HT-29 (cell line): ENCODE data around the gene NTRK2. TPM values are rescaled to one million over a fixed set of nuclear protein-coding genes. Genes with fewer than 3 reads are reported as not detected.

Experiments
- DNase-seq: peaks from one replicate; pipeline ENCODE4 v3.0.0-alpha.2; 2015; ENCODE audit warnings: low spot score
- total RNA-seq: library from RNA; depleted of rRNA; stranded (reverse); fragments of >200 nt; shearing (Covaris generic); gene quantifications from 2 replicates; pipeline ENCODE4 v1.2.3, GENCODE V29; 2014

NTRK2 gene
- total RNA-seq, 1 experiment from 2014 or later, result not detected

DNA sequence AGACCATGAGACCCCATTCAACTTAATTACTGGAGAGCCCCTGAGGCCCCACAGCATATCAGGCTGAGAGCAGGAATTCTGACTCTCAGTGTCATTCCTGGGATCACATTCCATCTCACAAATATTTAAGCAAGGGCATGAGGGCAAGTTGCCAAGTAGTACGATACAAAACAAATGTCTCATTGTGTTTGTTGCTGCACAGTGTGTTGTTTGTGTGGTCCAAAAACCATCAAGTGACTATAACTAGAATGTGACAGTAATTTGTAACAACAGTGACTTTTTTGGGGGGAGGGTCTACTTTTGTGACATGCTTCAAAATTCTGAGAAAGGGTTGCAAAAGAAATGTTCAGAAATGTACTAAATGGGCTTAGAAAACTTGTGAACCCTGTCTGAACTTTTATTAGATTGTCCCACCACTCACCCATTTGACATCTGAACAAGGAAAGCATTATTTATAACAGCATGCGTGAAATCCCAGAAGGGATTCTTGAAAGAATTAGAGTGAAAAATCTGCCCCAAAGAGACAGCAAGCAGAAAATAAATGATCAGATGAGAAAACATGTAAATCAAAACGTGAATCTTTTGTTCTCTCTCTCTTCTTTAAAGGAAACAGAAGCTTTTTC, 347.0 kb downstream of the NTRK2 start:
- no peak for DNase-seq

DNA sequence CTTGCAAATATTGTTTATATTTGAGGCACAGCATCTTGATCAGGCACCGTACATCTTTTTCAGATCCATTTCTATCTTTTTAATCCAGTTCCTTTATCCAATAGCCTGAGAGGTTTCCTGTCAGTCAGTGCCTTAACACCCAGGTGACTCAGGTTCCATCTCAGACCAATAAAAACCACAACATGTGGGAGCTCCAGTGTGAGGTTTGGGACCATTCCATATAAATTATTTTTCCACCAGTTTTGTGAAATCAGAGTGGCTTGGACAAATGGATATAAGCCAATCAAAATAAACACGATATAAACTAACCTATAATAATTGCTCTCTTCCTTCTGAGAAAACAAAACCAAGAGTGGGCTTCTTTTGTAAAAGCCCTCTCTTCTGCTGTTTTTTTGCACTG, 351.3 kb downstream of the NTRK2 start:
- DNase-seq, result no peak

DNA sequence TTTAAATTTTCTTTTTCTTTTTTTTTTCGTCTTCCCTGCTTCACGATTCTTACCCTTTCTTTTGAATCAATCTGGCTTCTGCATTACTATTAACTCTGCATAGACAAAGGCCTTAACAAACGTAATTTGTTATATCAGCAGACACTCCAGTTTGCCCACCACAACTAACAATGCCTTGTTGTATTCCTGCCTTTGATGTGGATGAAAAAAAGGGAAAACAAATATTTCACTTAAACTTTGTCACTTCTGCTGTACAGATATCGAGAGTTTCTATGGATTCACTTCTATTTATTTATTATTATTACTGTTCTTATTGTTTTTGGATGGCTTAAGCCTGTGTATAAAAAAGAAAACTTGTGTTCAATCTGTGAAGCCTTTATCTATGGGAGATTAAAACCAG, 352.2 kb downstream of the NTRK2 start:
- DNase-seq, result no peak

DNA sequence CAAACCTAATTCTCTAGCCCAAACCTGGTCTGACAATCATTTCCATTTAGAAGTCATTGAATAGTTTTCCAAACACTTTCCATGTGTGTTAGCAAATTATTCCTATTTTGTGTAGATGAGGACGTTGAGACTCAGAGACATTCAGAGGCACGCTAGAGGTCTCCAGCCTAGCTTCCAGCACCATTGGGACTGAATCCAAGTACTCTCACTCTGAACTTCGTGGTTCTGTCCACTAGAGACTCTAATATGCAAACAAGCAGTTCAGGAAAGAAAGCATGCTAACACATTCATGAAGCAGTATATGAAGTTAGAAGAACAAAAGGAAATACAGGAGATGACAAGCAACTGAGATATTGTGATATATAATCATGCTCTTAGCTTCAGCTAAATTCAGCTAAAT, 354.8 kb downstream of the NTRK2 start:
- peak; percentile 4 for DNase-seq

DNA sequence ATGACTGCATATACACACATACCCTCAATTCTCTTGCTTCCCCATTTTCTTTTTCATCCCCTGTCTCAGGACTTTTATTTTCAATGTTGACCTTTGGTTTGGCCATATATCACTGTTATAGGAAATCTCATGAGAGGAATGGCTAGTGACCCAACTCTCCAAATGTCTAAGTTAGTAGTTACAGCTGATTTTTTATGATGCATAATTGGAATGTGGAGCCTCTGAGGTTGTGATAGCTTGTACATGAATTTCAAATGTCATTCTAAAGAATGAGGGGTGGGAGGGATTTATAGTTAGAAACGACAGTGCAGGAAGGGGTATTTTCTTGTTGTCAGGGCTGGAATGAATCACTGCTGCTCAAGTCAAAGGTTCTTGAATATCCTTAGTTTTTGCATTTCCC, 356.1 kb downstream of the NTRK2 start:
- DNase-seq, result no peak

DNA sequence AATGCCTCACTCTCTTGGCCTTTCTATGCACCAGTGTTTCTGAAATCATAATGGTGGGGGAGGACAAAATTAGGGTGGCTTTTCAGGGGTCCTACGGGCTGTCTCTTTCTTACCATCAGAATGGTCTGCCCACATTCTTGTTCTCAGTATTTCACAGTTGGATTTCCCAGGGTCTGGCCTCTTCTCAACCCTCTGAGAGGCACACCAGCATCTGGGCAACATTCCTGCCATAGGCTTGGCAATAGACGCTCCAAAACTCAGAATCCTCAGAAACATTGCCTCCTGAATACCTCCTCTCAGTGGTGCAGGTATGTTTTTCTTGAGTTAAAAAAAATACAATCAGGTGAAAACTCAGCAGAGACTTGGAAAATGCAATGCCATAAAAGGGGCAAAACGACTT, 358.3 kb downstream of the NTRK2 start:
- DNase-seq, result no peak

DNA sequence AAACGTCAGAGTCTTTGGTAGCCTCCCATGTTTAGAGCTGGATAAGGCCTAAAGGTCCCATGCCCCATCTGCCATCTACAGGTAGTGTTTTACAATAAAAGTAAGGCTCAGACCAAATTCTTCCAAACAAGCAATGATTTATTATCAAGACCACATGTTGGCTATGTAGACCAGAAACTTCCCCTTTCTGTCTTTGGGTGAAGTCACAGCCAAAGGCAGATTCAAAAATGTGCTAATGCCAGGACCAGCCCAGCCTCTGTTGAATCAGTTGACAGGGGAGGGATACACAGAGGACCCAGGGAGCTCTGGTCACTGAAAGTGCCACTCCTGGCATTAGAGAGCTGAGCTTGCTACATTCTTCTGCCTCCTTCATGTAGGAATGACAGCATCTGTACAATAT, 360.8 kb downstream of the NTRK2 start:
- no peak for DNase-seq

DNA sequence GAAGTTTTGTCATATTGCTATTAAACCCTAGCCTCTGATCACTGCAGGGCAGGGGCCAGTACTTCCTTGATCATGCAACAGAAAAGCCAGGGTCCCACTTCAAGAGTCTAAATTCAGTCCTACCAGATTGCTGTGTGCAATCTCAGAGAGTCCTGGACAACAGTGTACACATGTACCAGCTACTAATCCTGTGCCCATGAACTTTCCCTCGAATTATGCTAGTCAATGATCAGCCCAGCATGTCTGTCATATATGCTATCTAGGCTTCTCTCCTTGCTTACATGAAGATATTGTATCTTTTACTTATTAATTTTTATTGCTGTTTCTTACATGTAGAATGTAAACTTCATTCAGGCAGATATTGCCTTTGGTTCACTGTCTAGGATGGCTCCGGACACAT, 367.0 kb downstream of the NTRK2 start:
- no peak for DNase-seq

DNA sequence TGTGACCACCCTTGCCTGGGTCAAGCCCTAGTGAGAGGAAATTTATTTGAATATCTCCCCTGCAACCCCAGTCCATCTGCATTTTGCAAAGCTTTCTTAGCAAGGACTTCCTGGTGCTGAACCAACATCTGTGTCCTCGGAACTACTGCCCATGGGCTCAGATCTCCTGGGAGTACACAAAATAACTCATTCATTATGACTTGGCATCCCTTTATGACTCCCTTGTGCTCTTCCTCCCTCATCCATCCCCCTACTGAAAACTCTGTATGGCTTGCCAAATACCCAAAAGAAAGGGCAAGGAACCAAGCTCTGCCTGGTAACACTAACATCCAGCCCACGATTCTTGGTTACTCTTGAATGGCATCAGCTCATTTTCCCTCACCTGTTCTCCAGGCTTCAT, 368.5 kb downstream of the NTRK2 start:
- no peak for DNase-seq

DNA sequence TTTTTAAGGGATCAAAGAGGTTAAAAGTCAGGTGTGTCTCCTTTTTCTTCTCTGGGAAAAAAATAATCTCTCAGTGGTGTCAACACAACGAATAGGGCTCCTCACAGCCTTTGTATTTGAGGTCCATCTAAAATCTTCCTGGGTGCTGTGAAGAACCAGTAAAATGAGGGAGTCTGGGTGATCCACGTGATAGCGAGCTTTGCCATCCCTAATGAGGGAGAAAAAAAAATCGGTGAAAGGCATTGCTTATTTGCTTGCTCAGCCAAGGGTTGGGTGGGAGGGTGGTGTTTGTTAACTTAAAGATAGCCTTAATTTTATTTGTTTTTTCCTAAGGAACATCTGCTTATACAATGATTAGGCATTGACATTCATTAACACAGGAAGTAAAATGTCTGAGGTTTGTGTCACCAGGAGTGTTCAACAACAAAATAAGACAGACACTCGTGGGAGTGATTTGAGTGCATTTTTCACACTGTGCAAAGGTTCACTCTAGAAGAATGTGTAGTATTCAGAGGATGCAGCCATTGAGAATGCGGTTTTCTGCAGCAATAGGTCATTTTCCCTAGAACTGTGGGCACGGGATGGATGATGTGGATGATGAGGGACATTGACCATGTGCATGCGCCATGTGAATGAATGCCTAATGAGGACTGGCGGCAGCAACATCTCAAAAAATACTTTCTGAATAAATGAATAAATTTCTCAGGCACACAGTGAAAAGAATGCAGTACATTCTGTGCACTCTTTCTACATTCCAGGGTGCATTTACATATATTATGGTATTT, 369.5 kb downstream of the NTRK2 start:
- no peak for DNase-seq

DNA sequence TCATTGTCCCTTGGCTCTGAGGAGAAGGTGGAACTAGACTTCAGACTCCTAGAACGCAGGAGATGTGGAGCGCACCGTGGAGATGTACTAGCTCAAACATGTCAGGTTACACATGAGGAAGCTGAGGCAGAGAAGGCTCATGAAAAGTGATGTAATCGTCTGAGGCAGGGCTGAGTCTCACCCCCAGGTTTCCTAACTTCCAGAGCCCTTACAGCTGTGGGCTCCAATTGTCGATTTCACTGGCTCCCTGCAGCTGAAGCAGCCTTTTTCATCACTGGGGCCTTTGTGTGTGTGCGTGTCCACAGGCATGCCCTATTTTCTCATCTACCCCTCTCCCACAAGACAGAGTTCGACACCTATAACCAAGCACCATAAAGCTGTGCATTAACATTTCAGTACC, 370.6 kb downstream of the NTRK2 start:
- DNase-seq, result no peak

DNA sequence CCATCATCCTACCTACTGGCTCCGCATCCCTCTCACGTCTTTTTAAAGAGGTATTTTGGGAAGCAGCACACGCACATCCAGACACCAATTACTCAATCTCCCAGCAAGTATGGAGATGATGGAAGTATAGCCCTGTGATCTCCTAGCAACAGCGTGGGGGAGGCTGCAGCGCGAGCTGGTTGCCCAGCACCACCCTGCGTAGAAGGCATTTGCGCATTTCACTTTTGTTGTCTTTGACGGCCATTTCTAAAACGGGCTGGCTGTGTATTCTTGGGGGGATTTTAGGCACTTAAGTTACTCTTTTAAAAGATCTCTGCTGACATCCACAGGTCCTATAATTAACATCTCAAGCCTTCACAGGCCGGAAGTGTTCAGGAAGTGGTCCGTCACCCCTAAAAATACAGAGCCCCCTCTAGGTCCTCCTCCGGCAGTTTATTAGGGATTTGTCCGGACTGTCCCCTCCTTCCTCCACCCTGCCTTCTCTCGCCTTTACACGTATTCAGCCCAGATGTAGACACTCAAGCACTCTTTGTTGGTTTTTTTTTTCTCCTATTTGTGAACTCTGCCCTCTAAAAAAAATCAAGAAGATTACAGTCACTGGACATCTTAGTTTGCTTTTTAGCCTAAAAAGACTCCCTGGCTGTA, 371.4 kb downstream of the NTRK2 start:
- DNase-seq, result no peak

DNA sequence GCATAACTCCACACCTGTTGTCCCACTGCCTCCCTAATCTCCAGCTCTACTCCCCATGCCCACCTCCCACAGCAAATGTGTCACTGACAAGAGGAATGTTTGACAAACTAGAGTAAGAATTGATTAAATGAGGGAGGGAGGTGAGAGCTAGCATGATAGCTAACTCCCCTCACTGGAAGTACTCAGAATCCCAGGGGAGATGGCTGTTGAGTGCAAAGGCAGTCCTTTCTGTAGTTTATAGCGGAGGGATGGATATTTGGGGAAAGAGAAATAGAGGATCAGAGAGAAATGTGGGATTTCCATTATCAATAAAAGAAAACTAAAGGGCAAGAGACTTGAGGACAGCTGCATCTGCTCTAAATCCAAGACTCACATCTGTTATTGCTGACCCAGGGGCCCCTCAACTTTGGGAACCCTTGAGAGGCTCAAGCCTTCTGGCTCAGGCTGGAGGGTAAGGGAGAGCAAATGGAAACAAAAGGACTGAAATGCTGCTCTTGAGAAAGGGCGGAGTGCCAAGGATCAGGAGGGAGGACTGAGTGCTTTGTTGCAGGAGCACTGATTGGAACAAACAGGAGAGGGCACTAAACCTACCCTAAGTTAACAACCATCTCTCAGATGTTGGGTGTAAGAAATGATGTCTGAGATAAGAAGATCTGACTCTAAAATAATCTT, 372.1 kb downstream of the NTRK2 start:
- DNase-seq, result no peak

DNA sequence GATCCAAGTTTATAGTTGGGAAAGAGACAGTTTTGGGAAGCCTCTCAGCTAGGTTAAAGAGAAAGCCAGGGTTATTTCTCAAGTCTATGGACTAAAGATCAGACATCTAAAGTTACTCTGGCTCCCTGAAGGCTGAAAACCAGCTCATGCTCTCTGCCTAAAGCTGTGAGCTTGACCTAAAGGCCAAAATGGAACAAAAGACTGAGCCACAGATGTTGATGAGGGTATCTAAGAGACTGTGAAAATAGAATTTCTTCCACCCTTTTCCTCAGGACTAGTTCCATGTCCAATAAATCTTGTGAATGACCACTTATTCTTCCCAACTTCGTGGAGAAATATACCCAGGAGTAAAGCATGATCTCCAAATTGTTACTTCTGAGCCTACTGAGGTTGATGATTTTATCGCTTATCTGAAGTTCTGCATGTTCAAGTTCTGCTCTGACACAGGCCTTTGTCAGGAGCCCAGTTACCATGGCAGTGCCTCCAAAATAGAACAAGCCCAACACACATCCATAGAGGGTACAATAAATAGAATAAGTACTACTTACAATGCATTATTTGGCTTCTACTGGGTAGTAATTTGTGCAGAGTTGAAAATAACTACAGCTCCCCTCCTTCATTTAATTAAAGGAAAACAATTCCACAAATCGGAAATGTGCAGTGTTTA, 373.6 kb downstream of the NTRK2 start:
- no peak for DNase-seq

DNA sequence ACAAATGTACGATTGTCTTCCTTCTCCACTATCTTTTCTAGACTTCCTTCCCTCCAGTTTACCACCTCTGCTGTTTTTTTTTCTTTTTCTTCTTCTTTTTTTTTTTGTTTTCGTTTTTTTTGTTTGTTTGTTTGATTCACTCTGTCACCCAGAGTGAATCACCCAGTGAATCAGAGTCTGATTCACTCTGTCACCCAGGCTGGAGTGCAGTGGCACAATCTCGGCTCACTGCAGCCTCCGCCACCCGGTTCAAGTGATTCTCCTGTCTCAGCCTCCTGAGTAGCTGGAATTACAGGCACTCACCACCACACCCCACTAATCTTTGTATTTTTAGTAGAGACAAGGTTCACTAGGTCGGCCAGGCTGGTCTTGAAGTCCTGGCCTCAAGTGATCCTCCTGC, 375.7 kb downstream of the NTRK2 start:
- no peak for DNase-seq

DNA sequence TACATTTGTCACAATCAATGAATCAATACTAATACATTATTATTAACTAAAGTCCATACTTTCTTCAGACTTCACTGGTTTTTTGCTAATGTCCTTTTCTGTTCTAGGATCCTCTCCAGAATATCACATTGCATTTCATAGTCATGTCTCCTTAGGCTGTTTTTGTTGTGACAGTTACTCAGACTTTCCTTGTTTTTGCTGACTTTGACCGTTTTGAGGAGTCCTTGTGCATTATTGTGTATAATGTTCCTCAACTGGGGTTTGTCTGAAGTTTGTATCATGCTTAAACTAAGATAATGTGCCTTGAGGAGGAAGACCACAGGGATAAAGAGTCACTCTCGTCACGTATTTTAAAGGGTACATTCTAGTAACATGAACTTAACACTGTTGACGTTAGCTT, 376.9 kb downstream of the NTRK2 start:
- no peak for DNase-seq

DNA sequence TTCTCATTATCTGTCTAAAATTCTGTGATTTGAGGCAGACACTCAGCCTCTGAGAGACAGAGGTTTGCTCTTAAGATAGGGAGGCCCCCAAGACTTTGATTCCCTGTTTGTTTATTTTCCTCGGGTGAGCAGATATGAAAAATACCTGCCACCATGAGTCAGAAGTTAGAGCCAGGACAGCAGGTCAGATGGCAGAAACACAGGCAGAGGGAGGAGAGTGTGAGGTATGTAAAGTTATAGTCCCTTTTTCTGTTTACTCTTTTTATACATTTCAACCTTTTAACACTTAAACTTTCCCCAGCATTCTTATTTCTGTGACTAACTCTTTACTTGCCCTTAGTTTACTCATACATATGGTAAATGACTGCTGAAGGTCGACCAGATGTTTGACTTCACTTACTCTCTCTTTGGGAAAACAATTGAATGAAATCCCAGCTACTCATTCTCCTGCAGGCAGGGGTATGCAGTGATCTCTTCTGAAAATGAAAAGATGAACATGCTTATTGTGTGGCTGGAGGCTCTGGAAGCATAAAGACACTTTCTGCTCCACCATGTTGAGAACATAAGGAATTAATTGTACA, 383.8 kb downstream of the NTRK2 start:
- DNase-seq, result no peak

DNA sequence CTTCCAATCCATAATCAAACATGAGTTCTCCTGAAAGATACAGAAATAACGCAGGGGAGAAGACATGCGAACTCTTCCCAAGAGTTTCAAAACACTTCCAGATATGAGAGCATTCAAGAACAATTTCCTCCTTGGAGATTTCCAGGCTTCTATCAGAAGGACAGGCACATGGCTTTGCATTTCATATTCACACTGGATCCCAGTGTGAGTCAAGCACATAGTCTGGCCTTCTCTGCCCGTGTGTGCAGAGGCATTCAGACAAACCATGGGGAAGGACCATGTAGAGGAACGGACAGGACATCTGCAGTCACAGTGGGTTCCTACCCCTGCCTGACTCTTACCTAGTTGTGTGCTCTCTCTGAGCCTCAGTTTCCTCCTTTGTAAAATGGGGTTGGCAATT, 384.5 kb downstream of the NTRK2 start:
- DNase-seq, result no peak

DNA sequence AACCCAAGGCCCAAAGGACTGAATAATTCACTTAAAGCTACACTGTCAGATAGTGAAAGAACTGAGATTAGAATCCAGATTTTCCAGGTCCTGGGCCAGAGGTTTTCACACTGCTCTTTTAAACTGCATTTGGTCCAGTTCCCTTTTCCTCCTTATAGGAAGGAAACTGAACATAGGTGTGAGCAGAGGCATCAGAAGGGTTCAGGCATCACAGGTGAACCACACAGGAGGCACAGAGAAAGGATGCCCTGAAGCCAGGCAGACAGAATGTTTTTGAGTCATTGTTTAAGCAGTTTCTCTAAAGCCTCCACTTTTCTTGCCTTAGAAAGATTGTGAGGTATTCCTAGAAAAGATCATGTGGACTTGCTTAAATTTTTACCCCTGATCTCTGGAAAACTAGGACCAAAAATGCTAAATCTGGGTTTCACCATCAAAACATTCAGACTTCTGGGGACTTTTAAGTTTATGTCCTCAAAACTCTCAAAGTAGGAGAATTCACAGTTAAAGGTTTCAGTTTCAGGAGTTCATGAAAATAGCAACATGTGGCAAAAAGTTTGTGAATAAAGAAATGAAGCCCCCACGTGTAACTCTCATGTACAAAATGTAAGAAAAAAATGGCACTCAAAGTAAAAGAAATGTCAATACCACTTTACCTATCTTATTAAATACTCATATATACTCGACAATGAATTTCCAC, 386.1 kb downstream of the NTRK2 start:
- no peak for DNase-seq

DNA sequence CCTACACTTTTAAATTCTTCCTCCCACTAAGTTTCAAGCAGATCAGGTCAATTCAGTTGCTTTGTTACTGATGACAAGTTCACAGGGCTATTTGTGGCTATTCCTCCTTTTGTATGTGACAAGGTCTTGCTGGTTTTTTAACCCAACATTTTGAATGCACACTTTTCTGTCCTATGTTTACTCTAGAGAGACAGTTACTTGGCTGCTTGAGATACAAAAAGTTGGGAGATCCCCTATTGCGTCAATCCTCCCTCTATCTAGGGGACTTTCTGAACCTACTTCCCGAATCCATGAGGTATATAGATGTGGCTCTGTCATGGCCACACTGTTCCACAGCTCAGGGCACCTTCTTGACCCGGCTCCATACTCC, 386.7 kb downstream of the NTRK2 start:
- DNase-seq, result no peak

DNA sequence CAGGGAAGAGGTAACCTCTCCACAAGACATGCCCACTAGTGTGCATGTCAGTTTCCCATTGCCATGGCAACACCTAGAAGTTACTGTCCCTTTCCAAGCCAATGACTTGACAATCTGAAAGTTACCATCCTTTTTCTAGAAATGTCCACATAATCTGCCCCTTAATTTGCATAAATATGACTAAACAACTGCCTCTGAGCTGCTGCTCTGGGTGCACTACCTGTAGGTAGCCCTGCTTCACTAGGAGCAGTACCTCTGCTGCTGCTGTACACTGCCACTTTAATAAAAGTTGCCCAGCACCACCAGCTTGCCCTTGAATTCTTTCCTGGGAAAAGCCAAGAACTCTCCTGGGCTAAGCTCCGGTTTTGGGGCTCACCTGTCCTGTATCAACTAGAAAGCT, 392.4 kb downstream of the NTRK2 start:
- no peak for DNase-seq
